GM06990 (cell line): Measurements from ENCODE around the gene RASL11B.

Source experiments
- DNase-seq: peaks from one replicate; pipeline ENCODE4 v3.0.0-alpha.2; 2011; ENCODE audit not compliant: insufficient read length; ENCODE audit errors: extremely low read depth
- H3K27me3 ChIP-seq: replicated peaks from 2 replicates; pipeline ENCODE4 v1.6.0; 2011; ENCODE audit warnings: low read length; ENCODE audit not compliant: control insufficient read depth, insufficient read depth
- H3K36me3 ChIP-seq: 2 replicates; pipeline ENCODE4 v1.5.1; 2011; ENCODE audit warnings: low read length; ENCODE audit not compliant: control insufficient read depth, insufficient read depth
- H3K4me3 ChIP-seq: replicated peaks from 2 replicates; pipeline ENCODE4 v1.5.1; 2011; ENCODE audit warnings: low read depth, mild to moderate bottlenecking, control low read depth, low read length
- TF ChIP-seq, protein P1 (sequence below): IDR thresholded peaks from 2 replicates; pipeline ENCODE4 v1.5.1; 2011; ENCODE audit warnings: low read length, control low read depth, mild to moderate bottlenecking, inconsistent platforms; ENCODE audit not compliant: insufficient read depth, poor library complexity, severe bottlenecking

RASL11B gene

DNA sequence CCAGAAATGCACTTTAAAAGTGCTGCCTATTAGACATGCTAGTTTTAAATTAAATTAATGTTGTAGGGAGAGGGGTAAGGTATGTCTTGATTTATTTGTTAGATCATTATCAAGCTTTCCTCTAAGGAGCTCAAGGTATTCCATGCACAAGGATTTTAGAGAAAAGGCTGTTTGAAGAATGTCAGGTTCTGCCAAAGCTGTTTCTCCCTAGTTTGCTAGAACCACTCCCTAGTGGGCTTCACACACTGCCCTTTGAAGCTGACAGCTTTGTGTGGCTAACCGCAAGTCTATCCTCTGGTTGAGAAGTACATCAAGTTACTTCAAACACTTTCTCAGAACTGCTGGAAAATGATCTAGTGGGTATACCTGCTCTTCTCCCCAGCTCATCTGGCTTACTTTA, 32.3 kb downstream of the RASL11B start:
- no peaks in the 10 kb centered on the region for H3K27me3 ChIP-seq
- no peaks in the 10 kb centered on the region for H3K36me3 ChIP-seq
- no peak overlapping the region for H3K4me3 ChIP-seq
- TF ChIP-seq, protein P1, sequence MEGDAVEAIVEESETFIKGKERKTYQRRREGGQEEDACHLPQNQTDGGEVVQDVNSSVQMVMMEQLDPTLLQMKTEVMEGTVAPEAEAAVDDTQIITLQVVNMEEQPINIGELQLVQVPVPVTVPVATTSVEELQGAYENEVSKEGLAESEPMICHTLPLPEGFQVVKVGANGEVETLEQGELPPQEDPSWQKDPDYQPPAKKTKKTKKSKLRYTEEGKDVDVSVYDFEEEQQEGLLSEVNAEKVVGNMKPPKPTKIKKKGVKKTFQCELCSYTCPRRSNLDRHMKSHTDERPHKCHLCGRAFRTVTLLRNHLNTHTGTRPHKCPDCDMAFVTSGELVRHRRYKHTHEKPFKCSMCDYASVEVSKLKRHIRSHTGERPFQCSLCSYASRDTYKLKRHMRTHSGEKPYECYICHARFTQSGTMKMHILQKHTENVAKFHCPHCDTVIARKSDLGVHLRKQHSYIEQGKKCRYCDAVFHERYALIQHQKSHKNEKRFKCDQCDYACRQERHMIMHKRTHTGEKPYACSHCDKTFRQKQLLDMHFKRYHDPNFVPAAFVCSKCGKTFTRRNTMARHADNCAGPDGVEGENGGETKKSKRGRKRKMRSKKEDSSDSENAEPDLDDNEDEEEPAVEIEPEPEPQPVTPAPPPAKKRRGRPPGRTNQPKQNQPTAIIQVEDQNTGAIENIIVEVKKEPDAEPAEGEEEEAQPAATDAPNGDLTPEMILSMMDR, result no peak
- no peak for DNase-seq

DNA sequence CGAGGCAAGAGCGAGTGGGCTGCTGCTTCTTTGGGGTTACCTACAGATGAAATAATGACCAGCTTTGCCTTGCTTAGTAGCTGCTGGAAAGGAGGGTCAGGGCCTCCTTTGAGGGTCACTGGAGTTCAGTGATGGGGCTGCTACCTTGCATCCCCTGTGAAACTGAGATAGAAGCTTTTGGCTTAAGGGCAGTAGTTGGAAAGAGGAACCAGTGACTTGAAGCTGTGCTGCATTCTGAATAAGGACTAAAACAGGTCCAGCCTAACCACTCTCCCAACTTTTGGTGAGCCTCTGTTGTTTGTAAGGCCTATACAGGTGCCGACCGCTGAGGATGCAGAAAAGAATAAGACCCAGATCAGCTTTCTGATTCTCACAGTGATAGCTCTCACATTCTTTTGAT, 41.2 kb downstream of the RASL11B start:
- no peak overlapping the region for H3K4me3 ChIP-seq
- TF ChIP-seq, protein P1, result no peak
- H3K27me3 ChIP-seq, result no peaks in the 10 kb centered on the region
- H3K36me3 ChIP-seq, result no peaks in the 10 kb centered on the region
- DNase-seq, result no peak

DNA sequence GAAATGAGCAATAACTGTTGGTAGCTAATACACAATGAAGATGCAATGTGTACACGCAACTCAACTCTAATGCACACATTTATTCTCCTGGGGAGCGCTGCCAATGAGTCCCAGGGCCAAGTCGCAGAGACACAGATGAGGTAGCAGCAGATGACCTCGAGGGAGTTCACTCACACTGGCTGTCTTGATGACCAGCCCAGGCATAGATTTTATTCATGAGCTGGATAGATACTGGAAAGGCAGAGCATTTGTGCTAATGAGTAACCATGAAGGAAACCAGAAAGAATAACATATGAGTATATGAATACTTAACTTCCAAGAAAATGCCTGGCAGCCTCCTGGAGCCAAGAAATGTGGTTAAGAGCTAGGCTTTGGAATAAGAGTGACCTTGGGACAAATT, 42.3 kb downstream of the RASL11B start:
- Histone ChIP-seq H3K27me3 (no peaks in the 10 kb centered on the region), H3K36me3 (no peaks in the 10 kb centered on the region), H3K4me3 (no peak overlapping the region)
- no peak for DNase-seq
- TF ChIP-seq, protein P1, result no peak

DNA sequence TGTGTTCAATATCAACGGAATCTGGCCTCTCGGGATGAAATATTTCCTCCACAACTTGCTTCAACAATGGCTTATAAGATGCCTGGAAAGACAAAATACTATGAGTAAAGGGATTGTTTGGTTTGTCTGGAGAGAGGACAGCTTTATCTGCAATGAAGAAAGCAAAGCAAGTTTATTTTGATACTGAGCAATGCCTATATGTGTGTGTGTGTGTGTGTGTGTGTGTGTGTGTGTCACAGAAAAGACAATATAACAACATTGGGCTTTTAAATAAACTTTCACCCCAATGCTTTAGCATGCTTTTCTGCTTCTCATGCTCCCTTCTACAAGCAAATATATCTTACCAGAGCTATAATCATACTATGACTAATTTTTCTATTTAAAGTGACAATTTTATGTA, 45.4 kb downstream of the RASL11B start:
- no peaks in the 10 kb centered on the region for H3K36me3 ChIP-seq
- TF ChIP-seq, protein P1, result no peak
- DNase-seq, result no peak
- no peak overlapping the region for H3K4me3 ChIP-seq
- no peaks in the 10 kb centered on the region for H3K27me3 ChIP-seq

DNA sequence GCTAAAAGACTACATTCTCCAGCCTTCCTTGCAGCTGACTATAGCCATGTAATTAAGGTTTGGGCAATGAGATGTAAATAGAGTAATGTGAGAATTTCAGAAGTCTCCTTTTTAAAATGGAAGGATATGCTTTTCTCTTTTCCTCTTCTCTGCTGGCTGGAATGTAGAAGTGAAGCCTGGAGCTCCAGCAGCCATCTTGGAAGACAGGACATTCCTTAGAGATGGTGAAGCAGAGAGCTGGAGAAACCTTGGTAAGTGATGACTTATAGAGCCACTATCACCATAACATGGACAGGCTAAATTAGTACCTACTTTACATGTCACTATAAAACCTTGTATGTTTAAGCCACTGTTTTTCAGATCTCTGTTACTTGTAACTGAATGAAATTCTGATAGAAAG, 48.0 kb downstream of the RASL11B start:
- H3K27me3 ChIP-seq, result no peaks in the 10 kb centered on the region
- no peak for DNase-seq

More for the DNA sequence above, 48.0 kb downstream of the RASL11B start:
- TF ChIP-seq, protein P1, result no peak
- Histone ChIP-seq H3K36me3 (no peaks in the 10 kb centered on the region), H3K4me3 (no peak overlapping the region)
